WTC11 (cell line): Measurements from ENCODE around the gene AKT1. TPM values are rescaled to one million over a fixed set of nuclear protein-coding genes. Genes with fewer than 3 reads are reported as not detected.

Source experiments
- ATAC-seq: fragments of 200-7000 bp; cut with Tn5 transposase; 2 replicates; pipeline ENCODE4 v1.10.0; 2021; ENCODE audit warnings: mild to moderate bottlenecking, moderate library complexity
- CTCF ChIA-PET: fragments of 300-600 bp; sonication (Branson Sonifier 250); formaldehyde crosslinking; loops from one replicate; lab custom pipeline; 2021; ENCODE audit warnings: antibody characterized with exemption; lab: Charles Lee
- POLR2A ChIA-PET: fragments of 350-600 bp; sonication (Branson Sonifier 250); formaldehyde crosslinking; loops from one replicate; lab custom pipeline; 2021; ENCODE audit warnings: antibody characterized with exemption; lab: Charles Lee
- DNase-seq: peaks from one replicate; pipeline ENCODE4 v3.0.0; 2021; ENCODE audit warnings: low spot score
- H3K27ac Mint-ChIP-seq: 2 replicates; pipeline ENCODE4 v1.8.0; 2021; ENCODE audit warnings: mixed read lengths
- H3K27me3 Mint-ChIP-seq: 2 replicates; pipeline ENCODE4 v1.8.0; 2021; ENCODE audit warnings: low read depth, mild to moderate bottlenecking, moderate library complexity, mixed read lengths
- H3K36me3 Mint-ChIP-seq: 2 replicates; pipeline ENCODE4 v1.8.0; 2021; ENCODE audit warnings: mixed read lengths
- H3K4me1 Mint-ChIP-seq: 2 replicates; pipeline ENCODE4 v1.8.0; 2022; ENCODE audit warnings: mixed read lengths
- H3K4me3 Mint-ChIP-seq: 2 replicates; pipeline ENCODE4 v1.8.0; 2021; ENCODE audit warnings: mild to moderate bottlenecking, moderate library complexity, mixed read lengths
- H3K9me3 Mint-ChIP-seq: 2 replicates; pipeline ENCODE4 v1.8.0; 2021; ENCODE audit warnings: mixed read lengths
- CDX4 ChIP-seq: fragments of 250-450 bp; sonication (Bioruptor Pico); IDR thresholded peaks from 2 replicates; pipeline ENCODE4 v1.9.0; 2021; ENCODE audit warnings: moderate library complexity, mild to moderate bottlenecking, inconsistent platforms, borderline replicate concordance
- CREM ChIP-seq: sonication (generic); formaldehyde crosslinking; IDR thresholded peaks from 2 replicates; pipeline ENCODE4 v1.8.1; 2022; ENCODE audit warnings: mild to moderate bottlenecking, missing genetic modification reagents, moderate library complexity
- FOXP1 ChIP-seq: sonication (generic); formaldehyde crosslinking; IDR thresholded peaks from 2 replicates; pipeline ENCODE4 v1.8.0; 2022; ENCODE audit warnings: missing genetic modification reagents, mild to moderate bottlenecking, moderate library complexity, borderline replicate concordance
- HMGA2 ChIP-seq: fragments of 250-450 bp; sonication (Bioruptor Pico); IDR thresholded peaks from 2 replicates; pipeline ENCODE4 v1.4.0; 2021; ENCODE audit warnings: mild to moderate bottlenecking, moderate library complexity
- IRF1 ChIP-seq: sonication (generic); formaldehyde crosslinking; IDR thresholded peaks from 2 replicates; pipeline ENCODE4 v1.8.0; 2023; ENCODE audit warnings: missing genetic modification reagents
- IRF2 ChIP-seq: sonication (generic); formaldehyde crosslinking; IDR thresholded peaks from 2 replicates; pipeline ENCODE4 v1.8.0; 2022; ENCODE audit warnings: low read depth, missing genetic modification reagents, borderline replicate concordance
- JUN ChIP-seq: sonication (generic); formaldehyde crosslinking; IDR thresholded peaks from 2 replicates; pipeline ENCODE4 v1.8.0; 2023; ENCODE audit warnings: mild to moderate bottlenecking, missing genetic modification reagents
- MYBL2 ChIP-seq: sonication (generic); formaldehyde crosslinking; IDR thresholded peaks from 2 replicates; pipeline ENCODE4 v1.8.1; 2023; ENCODE audit warnings: mild to moderate bottlenecking, moderate library complexity, missing genetic modification reagents
- NFATC4 ChIP-seq: fragments of 250-450 bp; sonication (Bioruptor Pico); IDR thresholded peaks from 2 replicates; pipeline ENCODE4 v1.9.0; 2021; ENCODE audit warnings: mild to moderate bottlenecking
- PRDM15 ChIP-seq: sonication (generic); formaldehyde crosslinking; IDR thresholded peaks from 2 replicates; pipeline ENCODE4 v1.8.0; 2022; ENCODE audit warnings: missing genetic modification reagents
- RELA ChIP-seq: sonication (generic); formaldehyde crosslinking; IDR thresholded peaks from 2 replicates; pipeline ENCODE4 v1.8.1; 2022; ENCODE audit warnings: missing genetic modification reagents, mild to moderate bottlenecking, borderline replicate concordance
- USF2 ChIP-seq: sonication (generic); formaldehyde crosslinking; IDR thresholded peaks from 2 replicates; pipeline ENCODE4 v1.8.1; 2023; ENCODE audit warnings: mild to moderate bottlenecking, missing genetic modification reagents, moderate library complexity
- ZBTB43 ChIP-seq: sonication (generic); formaldehyde crosslinking; IDR thresholded peaks from 2 replicates; pipeline ENCODE4 v1.8.1; 2023; ENCODE audit warnings: mild to moderate bottlenecking, missing genetic modification reagents
- ZNF121 ChIP-seq: sonication (generic); formaldehyde crosslinking; IDR thresholded peaks from 2 replicates; pipeline ENCODE4 v1.8.0; 2023; ENCODE audit warnings: missing genetic modification reagents
- total RNA-seq: library from RNA; stranded (reverse); gene quantifications from 3 replicates; pipeline ENCODE4 v1.2.3, GENCODE V29; 2021
- TF ChIP-seq, protein P1 (sequence below): sonication (generic); formaldehyde crosslinking; IDR thresholded peaks from 2 replicates; pipeline ENCODE4 v1.8.0; 2023; ENCODE audit warnings: mild to moderate bottlenecking, missing genetic modification reagents
- TF ChIP-seq, protein P2 (sequence below): sonication (generic); formaldehyde crosslinking; IDR thresholded peaks from 2 replicates; pipeline ENCODE4 v1.8.1; 2023; ENCODE audit warnings: mild to moderate bottlenecking, moderate library complexity, missing genetic modification reagents

AKT1 gene
- total RNA-seq, 1 experiment from 2014 or later: 121 TPM

- TF ChIP-seq, protein P1, sequence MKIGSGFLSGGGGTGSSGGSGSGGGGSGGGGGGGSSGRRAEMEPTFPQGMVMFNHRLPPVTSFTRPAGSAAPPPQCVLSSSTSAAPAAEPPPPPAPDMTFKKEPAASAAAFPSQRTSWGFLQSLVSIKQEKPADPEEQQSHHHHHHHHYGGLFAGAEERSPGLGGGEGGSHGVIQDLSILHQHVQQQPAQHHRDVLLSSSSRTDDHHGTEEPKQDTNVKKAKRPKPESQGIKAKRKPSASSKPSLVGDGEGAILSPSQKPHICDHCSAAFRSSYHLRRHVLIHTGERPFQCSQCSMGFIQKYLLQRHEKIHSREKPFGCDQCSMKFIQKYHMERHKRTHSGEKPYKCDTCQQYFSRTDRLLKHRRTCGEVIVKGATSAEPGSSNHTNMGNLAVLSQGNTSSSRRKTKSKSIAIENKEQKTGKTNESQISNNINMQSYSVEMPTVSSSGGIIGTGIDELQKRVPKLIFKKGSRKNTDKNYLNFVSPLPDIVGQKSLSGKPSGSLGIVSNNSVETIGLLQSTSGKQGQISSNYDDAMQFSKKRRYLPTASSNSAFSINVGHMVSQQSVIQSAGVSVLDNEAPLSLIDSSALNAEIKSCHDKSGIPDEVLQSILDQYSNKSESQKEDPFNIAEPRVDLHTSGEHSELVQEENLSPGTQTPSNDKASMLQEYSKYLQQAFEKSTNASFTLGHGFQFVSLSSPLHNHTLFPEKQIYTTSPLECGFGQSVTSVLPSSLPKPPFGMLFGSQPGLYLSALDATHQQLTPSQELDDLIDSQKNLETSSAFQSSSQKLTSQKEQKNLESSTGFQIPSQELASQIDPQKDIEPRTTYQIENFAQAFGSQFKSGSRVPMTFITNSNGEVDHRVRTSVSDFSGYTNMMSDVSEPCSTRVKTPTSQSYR (CRISPR knock-in tag): no peak
- TF ChIP-seq FOXP1: no peak
- TF ChIP-seq USF2 (CRISPR knock-in tag): 0 out of 2 replicates have a peak, but pooled peaks have one; percentile 6
- TF ChIP-seq MYBL2 (CRISPR knock-in tag): no peak
These were observed 30.8 kb upstream of the AKT1 start (continued) for GRCh38 chr14:104826189-104826860.

- H3K4me1 Mint-ChIP-seq: peaks cover 21% of the 10 kb centered on the region
- H3K9me3 Mint-ChIP-seq: peaks cover 14% of the 10 kb centered on the region
- POLR2A ChIA-PET: no interaction called here
- H3K4me3 Mint-ChIP-seq: peak overlapping the region; percentile 80; the same call in 1 of the 2 replicates
- no peaks in the 10 kb centered on the region; the same call in 1 of the 2 replicates for H3K36me3 Mint-ChIP-seq
- DNase-seq (no peak), ATAC-seq (no peak)
- CTCF ChIA-PET: interaction anchor here (1.6 to 3.5 kb wide), 3 partner anchors 24 to 56 kb away, joined by 10 to 164 read pairs (median 15); partner anchors contain the start of gene ZBTB42
- TF ChIP-seq IRF2: no peak
- TF ChIP-seq, protein P2, sequence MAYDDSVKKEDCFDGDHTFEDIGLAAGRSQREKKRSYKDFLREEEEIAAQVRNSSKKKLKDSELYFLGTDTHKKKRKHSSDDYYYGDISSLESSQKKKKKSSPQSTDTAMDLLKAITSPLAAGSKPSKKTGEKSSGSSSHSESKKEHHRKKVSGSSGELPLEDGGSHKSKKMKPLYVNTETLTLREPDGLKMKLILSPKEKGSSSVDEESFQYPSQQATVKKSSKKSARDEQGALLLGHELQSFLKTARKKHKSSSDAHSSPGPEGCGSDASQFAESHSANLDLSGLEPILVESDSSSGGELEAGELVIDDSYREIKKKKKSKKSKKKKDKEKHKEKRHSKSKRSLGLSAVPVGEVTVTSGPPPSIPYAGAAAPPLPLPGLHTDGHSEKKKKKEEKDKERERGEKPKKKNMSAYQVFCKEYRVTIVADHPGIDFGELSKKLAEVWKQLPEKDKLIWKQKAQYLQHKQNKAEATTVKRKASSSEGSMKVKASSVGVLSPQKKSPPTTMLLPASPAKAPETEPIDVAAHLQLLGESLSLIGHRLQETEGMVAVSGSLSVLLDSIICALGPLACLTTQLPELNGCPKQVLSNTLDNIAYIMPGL (CRISPR knock-in tag): no peak
- H3K27me3 Mint-ChIP-seq: peaks cover 34% of the 10 kb centered on the region
- H3K27ac Mint-ChIP-seq: no peak overlapping the region
These were observed 28.9 kb upstream of the AKT1 start for GRCh38 chr14:104824353-104824997.

DNA sequence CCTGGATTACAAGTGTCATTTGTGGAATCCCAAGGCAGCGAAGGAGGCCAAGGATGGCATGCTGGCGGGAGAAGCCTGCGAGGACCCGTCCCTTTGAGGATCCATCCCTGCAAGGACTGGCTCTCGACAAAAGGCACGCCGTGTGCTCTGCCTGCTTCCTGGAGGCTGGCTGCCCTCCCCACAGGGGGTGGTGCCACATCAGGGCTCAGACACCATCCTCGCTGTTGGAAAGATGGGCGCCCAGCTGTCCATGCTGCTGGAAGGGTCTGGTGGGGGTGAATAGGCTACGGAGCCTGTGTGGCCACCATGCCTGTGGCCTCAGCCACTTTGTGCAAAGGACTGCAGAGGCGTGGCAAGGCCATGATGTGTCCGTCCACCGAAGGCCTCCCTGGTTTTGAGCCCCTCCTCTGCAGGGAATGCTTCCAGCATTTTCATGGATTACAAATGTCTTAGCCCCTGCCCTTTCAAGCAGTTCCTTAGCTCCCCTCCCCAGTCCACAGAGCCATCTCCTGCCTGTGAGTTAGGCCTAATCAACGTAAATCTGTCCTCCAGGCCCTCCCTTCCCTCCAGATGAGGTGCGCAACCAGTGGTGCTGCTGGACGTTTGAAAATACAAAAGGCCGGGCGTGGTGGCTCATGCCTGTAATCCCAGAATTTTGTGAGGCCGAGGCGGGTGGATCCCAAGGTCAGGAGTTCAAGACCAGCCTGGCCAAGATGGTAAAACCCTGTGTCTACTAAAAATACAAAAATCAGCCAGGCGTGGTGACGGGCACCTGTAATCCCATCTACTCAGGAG, 27.5 kb upstream of the AKT1 start:
- ATAC-seq (no peak), DNase-seq (peak; percentile 8)
- Mint-ChIP-seq H3K27ac (no peak overlapping the region), H3K4me1 (peaks cover 21% of the 10 kb centered on the region), H3K36me3 (no peaks in the 10 kb centered on the region; the same call in 1 of the 2 replicates), H3K9me3 (peaks cover 14% of the 10 kb centered on the region), H3K27me3 (peaks cover 34% of the 10 kb centered on the region), H3K4me3 (no peak overlapping the region)
- ChIA-PET POLR2A (no interaction called here), CTCF (interaction anchor here (1.5 to 5.2 kb wide), 2 partner anchors 54 to 92 kb away, joined by 3 to 58 read pairs; no protein-coding TSS in a partner anchor)
- TF ChIP-seq CDX4 (CRISPR knock-in tag) (no peak), NFATC4 (no peak), IRF1 (no peak), CREM (CRISPR knock-in tag) (no peak), HMGA2 (CRISPR knock-in tag) (no peak), ZBTB43 (CRISPR knock-in tag) (no peak), PRDM15 (no peak), RELA (no peak), JUN (CRISPR knock-in tag) (no peak), USF2 (CRISPR knock-in tag) (no peak), ZNF121 (CRISPR knock-in tag) (no peak)
